Upper lobe of right lung (tissue), 1 donor: ENCODE data around the gene LRCH4. TPM values are rescaled to one million over a fixed set of nuclear protein-coding genes. Genes with fewer than 3 reads are reported as not detected.
A peak's percentile ranks its signal among the peaks of the same experiment; 100 is the strongest.

Source experiments
- ATAC-seq: fragments of 200-7000 bp; cut with Tn5 transposase; one replicate; pipeline ENCODE4 v1.9.1; 2020; ENCODE audit warnings: mild to moderate bottlenecking, moderate library complexity
- DNase-seq: peaks from one replicate; pipeline ENCODE4 v3.0.0-alpha.2; 2020
- H3K27ac ChIP-seq: fragments of 200-600 bp; one replicate; pipeline ENCODE4 v1.8.0; 2022
- H3K27me3 ChIP-seq: fragments of 200-600 bp; one replicate; pipeline ENCODE4 v1.8.0; 2022; ENCODE audit warnings: mild to moderate bottlenecking
- H3K36me3 ChIP-seq: fragments of 200-600 bp; one replicate; pipeline ENCODE4 v1.8.0; 2022
- H3K4me1 ChIP-seq: fragments of 200-600 bp; one replicate; pipeline ENCODE4 v1.8.0; 2022
- H3K4me3 ChIP-seq: fragments of 200-600 bp; one replicate; pipeline ENCODE4 v1.8.0; 2022; ENCODE audit warnings: mild to moderate bottlenecking
- H3K9me3 ChIP-seq: fragments of 200-600 bp; one replicate; pipeline ENCODE4 v1.8.0; 2022
- intact Hi-C: fragments of 100-400 bp; cut with DNase I; formaldehyde crosslinking; loops from one replicate; pipeline ENCODE4 v1.11.0; 2022
- total RNA-seq: library from RNA; stranded (reverse); fragmentation: NEBNext Ultra II Directional; extraction: Animal tissue kit (Norgen Biotek cat#: 25700); gene quantifications from one replicate; pipeline ENCODE4 v1.2.1, GENCODE V29; 2021
- TF ChIP-seq, protein P1 (sequence below): fragments of 200-600 bp; IDR thresholded peaks from one replicate; pipeline ENCODE4 v1.8.0; 2022; ENCODE audit warnings: antibody characterized with exemption
- donor health status: DM: no; HTN: yes; CAD: no; lungs with severe emphysema.

The LRCH4 gene
- total RNA-seq, 1 donor from 2014 or later: 88.0 TPM

GRCh38 chr7:100598425-100598824, 12.5 kb upstream of the LRCH4 start:
- DNase-seq (no peak), ATAC-seq (no peak)
- H3K27me3 ChIP-seq: no peaks in the 10 kb centered on the region
- TF ChIP-seq, protein P1, sequence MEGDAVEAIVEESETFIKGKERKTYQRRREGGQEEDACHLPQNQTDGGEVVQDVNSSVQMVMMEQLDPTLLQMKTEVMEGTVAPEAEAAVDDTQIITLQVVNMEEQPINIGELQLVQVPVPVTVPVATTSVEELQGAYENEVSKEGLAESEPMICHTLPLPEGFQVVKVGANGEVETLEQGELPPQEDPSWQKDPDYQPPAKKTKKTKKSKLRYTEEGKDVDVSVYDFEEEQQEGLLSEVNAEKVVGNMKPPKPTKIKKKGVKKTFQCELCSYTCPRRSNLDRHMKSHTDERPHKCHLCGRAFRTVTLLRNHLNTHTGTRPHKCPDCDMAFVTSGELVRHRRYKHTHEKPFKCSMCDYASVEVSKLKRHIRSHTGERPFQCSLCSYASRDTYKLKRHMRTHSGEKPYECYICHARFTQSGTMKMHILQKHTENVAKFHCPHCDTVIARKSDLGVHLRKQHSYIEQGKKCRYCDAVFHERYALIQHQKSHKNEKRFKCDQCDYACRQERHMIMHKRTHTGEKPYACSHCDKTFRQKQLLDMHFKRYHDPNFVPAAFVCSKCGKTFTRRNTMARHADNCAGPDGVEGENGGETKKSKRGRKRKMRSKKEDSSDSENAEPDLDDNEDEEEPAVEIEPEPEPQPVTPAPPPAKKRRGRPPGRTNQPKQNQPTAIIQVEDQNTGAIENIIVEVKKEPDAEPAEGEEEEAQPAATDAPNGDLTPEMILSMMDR: no peak
- H3K36me3 ChIP-seq: no peaks in the 10 kb centered on the region
- H3K4me1 ChIP-seq: peaks cover 3% of the 10 kb centered on the region
- intact Hi-C loops: no loop called here
- no peak overlapping the region for H3K4me3 ChIP-seq
- H3K27ac ChIP-seq: no peak overlapping the region
- no peaks in the 10 kb centered on the region for H3K9me3 ChIP-seq

DNA sequence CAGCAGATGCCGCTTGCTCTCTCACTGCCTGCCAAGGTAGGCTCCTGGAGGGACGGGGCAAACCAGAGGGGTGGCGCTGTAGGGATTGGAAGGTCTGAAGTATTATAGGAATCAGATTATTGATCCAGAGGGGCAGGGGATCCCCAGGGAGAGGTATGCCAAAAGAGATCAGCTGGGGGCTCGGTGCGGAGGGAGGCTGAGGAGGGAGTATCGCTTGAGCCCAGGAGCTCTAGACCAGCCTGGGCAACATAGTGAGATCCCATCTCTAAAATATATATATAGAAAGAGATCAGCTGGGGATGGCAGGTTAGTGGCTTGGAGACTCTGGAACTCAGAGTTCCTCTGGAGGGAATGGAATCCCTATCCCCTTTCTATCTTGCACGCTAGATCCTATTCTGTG, 9.3 kb upstream of the LRCH4 start:
- ATAC-seq (no peak), DNase-seq (no peak)
- Histone ChIP-seq H3K36me3 (no peaks in the 10 kb centered on the region), H3K4me3 (no peak overlapping the region), H3K27ac (no peak overlapping the region), H3K27me3 (no peaks in the 10 kb centered on the region), H3K9me3 (no peaks in the 10 kb centered on the region), H3K4me1 (no peaks in the 10 kb centered on the region)
- intact Hi-C loops: no loop called here
- TF ChIP-seq, protein P1: no peak

DNA sequence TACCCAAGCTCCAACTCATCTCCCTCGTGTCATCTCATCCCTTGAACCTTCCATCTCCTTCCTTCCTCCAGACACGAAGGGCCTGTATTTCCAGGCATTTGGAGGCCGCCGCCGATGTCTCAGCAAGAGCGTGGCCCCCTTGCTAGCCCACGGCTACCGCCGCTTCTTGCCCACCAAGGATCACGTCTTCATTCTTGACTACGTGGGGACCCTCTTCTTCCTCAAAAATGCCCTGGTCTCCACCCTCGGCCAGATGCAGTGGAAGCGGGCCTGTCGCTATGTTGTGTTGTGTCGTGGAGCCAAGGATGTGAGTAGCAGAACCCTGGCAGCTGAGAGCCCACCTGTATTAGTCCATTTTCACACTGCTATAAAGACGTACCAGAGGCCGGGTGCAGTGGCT, 5.7 kb upstream of the LRCH4 start:
- peaks cover 5% of the 10 kb centered on the region for H3K4me1 ChIP-seq
- ATAC-seq: no peak
- intact Hi-C loops: no loop called here
- no peaks in the 10 kb centered on the region for H3K9me3 ChIP-seq
- DNase-seq: no peak
- no peak overlapping the region for H3K27ac ChIP-seq
- H3K36me3 ChIP-seq: no peaks in the 10 kb centered on the region
- H3K27me3 ChIP-seq: no peaks in the 10 kb centered on the region
- H3K4me3 ChIP-seq: no peak overlapping the region
- TF ChIP-seq, protein P1: no peak

DNA sequence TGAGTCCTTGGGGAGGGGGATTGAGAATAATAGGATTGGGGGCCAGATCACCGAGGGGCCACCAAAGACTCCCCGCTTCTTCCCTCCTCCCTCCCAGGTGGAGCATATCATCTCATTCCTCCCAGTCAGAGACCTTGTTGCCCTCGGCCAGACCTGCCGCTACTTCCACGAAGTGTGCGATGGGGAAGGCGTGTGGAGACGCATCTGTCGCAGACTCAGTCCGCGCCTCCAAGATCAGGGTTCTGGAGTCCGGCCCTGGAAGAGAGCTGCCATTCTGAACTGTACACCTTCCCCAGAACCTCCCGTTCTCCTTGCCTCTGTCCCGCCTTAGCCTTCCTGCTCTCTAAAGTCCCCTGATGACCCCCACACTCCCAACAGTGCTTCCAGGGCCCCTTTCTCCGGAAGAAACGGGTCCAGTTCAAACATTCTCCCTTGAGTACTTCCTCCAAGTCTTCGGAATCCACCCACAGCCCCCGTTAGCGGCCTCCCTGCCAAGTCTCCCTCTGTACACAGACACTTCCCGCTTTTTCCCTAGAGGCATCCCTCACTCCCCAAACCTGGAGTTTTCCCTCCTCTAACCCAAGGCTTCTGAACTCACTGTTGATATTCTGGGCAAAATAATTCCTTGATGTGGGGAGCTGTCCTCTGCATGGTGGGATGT, 4.3 kb upstream of the LRCH4 start:
- no peaks in the 10 kb centered on the region for H3K9me3 ChIP-seq
- TF ChIP-seq, protein P1: no peak
- ATAC-seq (no peak), DNase-seq (peak; percentile 52)
- no peak overlapping the region for H3K4me3 ChIP-seq
- no peak overlapping the region for H3K27ac ChIP-seq
- no peaks in the 10 kb centered on the region for H3K27me3 ChIP-seq
- intact Hi-C loops: no loop called here
- H3K36me3 ChIP-seq: no peaks in the 10 kb centered on the region
- H3K4me1 ChIP-seq: peaks cover 5% of the 10 kb centered on the region

GRCh38 chr7:100589341-100589947, 3.5 kb upstream of the LRCH4 start:
- no peaks in the 10 kb centered on the region for H3K36me3 ChIP-seq
- no peak overlapping the region for H3K27ac ChIP-seq
- no peak overlapping the region for H3K4me3 ChIP-seq

More at GRCh38 chr7:100589341-100589947, 3.5 kb upstream of the LRCH4 start:
- H3K9me3 ChIP-seq: no peaks in the 10 kb centered on the region
- no peaks in the 10 kb centered on the region for H3K27me3 ChIP-seq
- intact Hi-C loops: no loop called here
- ATAC-seq: no peak
- peaks cover 9% of the 10 kb centered on the region for H3K4me1 ChIP-seq
- DNase-seq: no peak
- TF ChIP-seq, protein P1: no peak
